ENCODE measurements around the gene TPSB2. TPM values are rescaled to one million over a fixed set of nuclear protein-coding genes. Genes with fewer than 3 reads are reported as not detected.
"Not testable (repeated sequence)": the region's sequence is repeated elsewhere in the genome, so short reads cannot be mapped to it uniquely, and the experiment has no call there.

TPSB2 gene
- polyA plus RNA-seq (ENCODE audit: insufficient read length in 4 of 4): under 1 TPM in 3 of 4 donors, not detected in 1; 0.20 to 0.24 (median 0.24) TPM

GRCh38 chr16:1230084-1230470 is at the start of gene TPSB2:
TPSB2 (minus strand) TSS chr16:1230184; CDS start chr16:1229951, 233 bp downstream.
- not testable (repeated sequence) for DNase-seq (ENCODE audit: low read depth in 4 of 4, low spot score in 2 of 4)

- DNase-seq (ENCODE audit: low read depth in 4 of 4, low spot score in 2 of 4): no peak
These were observed 49.3 kb upstream of the TPSB2 start for GRCh38 chr16:1279081-1279944.

- no peak for DNase-seq (ENCODE audit: low read depth in 4 of 4, low spot score in 2 of 4)
These were observed 48.5 kb upstream of the TPSB2 start for GRCh38 chr16:1278477-1278876.

GRCh38 chr16:1277617-1278282 is 47.8 kb upstream of the TPSB2 start:
- DNase-seq (ENCODE audit: low read depth in 4 of 4, low spot score in 2 of 4): no peak

GRCh38 chr16:1277151-1277598 is 47.2 kb upstream of the TPSB2 start:
- no peak for DNase-seq (ENCODE audit: low read depth in 4 of 4, low spot score in 2 of 4)

GRCh38 chr16:1276580-1276878 is 46.5 kb upstream of the TPSB2 start:
- DNase-seq (ENCODE audit: low read depth in 4 of 4, low spot score in 2 of 4): no peak

- DNase-seq (ENCODE audit: low read depth in 4 of 4, low spot score in 2 of 4): no peak
These were observed 46.0 kb upstream of the TPSB2 start for GRCh38 chr16:1275791-1276579.

GRCh38 chr16:1274767-1275166 is 44.8 kb upstream of the TPSB2 start:
- DNase-seq (ENCODE audit: low read depth in 4 of 4, low spot score in 2 of 4): no peak

GRCh38 chr16:1273816-1274215 is 43.8 kb upstream of the TPSB2 start:
- DNase-seq (ENCODE audit: low read depth in 4 of 4, low spot score in 2 of 4): no peak

GRCh38 chr16:1272453-1273198 is 42.6 kb upstream of the TPSB2 start:
- DNase-seq (ENCODE audit: low read depth in 4 of 4, low spot score in 2 of 4): no peak

- DNase-seq (ENCODE audit: low read depth in 4 of 4, low spot score in 2 of 4): not testable (repeated sequence)
These were observed 41.9 kb upstream of the TPSB2 start for GRCh38 chr16:1271724-1272413.

GRCh38 chr16:1271380-1271723 is 41.4 kb upstream of the TPSB2 start:
- no peak for DNase-seq (ENCODE audit: low read depth in 4 of 4, low spot score in 2 of 4)

- DNase-seq (ENCODE audit: low read depth in 4 of 4, low spot score in 2 of 4): not testable (repeated sequence)
These were observed 39.4 kb upstream of the TPSB2 start for GRCh38 chr16:1269418-1269817.

GRCh38 chr16:1265826-1266225 is 35.8 kb upstream of the TPSB2 start:
- DNase-seq (ENCODE audit: low read depth in 4 of 4, low spot score in 2 of 4): no peak

- DNase-seq (ENCODE audit: low read depth in 4 of 4, low spot score in 2 of 4): no peak
These were observed 35.2 kb upstream of the TPSB2 start for GRCh38 chr16:1265090-1265630.

- DNase-seq (ENCODE audit: low read depth in 4 of 4, low spot score in 2 of 4): no peak
These were observed 34.5 kb upstream of the TPSB2 start for GRCh38 chr16:1264345-1265089.

GRCh38 chr16:1263591-1264344 is 33.8 kb upstream of the TPSB2 start:
- DNase-seq (ENCODE audit: low read depth in 4 of 4, low spot score in 2 of 4): no peak

- no peak for DNase-seq (ENCODE audit: low read depth in 4 of 4, low spot score in 2 of 4)
These were observed 32.9 kb upstream of the TPSB2 start for GRCh38 chr16:1262846-1263221.

Data from left renal cortex interstitium (tissue), 4 donors.